PC-9 (cell line): ENCODE measurements around the gene LRFN2. TPM values are rescaled to one million over a fixed set of nuclear protein-coding genes. Genes with fewer than 3 reads are reported as not detected.

Source experiments
- BruUV-seq: library from RNA; stranded (reverse); fragments of 400-500 nt; replicated peaks from 2 replicates; lab custom pipeline; 2021; lab: Mats Ljungman, UMichigan
- CTCF ChIA-PET: fragments of 300-600 bp; sonication (Branson Sonifier 250); formaldehyde crosslinking; loops from one replicate; lab custom pipeline; 2022; ENCODE audit warnings: antibody characterized with exemption; lab: Charles Lee
- POLR2A ChIA-PET: fragments of 300-600 bp; sonication (Branson Sonifier 250); formaldehyde crosslinking; loops from one replicate; lab custom pipeline; 2022; ENCODE audit warnings: antibody characterized with exemption; ENCODE audit not compliant: unreplicated experiment; lab: Charles Lee
- DNase-seq, 2 experiments: peaks; one replicate each; pipeline versions ENCODE4 v3.0.0 to v3.0.0-alpha.2; 2015 to 2022; ENCODE audit warnings: mixed read lengths in 1 of 2
- H2AFZ ChIP-seq: fragments of 200-600 bp; sonication (generic); 2 replicates; pipeline ENCODE4 v1.8.1; 2017; ENCODE audit warnings: antibody characterized with exemption
- H3F3A ChIP-seq: fragments of 200-600 bp; sonication (generic); 2 replicates; pipeline ENCODE4 v1.8.1; 2017; ENCODE audit warnings: antibody characterized with exemption, mild to moderate bottlenecking, low read depth; ENCODE audit not compliant: insufficient read depth
- H3K27ac ChIP-seq: fragments of 200-600 bp; sonication (generic); 2 replicates; pipeline ENCODE4 v1.6.1; 2016; ENCODE audit warnings: mixed run types
- H3K27me3 ChIP-seq: fragments of 200-600 bp; sonication (generic); 2 replicates; pipeline ENCODE4 v1.6.1; 2016; ENCODE audit warnings: low read depth, mixed run types; ENCODE audit not compliant: insufficient read depth
- H3K36me3 ChIP-seq: fragments of 200-600 bp; sonication (generic); 2 replicates; pipeline ENCODE4 v1.6.1; 2016; ENCODE audit warnings: low read depth, mixed run types
- H3K4me1 ChIP-seq: fragments of 200-600 bp; sonication (generic); replicated peaks from 2 replicates; pipeline ENCODE4 v1.6.1; 2016; ENCODE audit warnings: mixed run types; ENCODE audit not compliant: insufficient read depth
- H3K4me2 ChIP-seq: fragments of 200-600 bp; sonication (generic); 2 replicates; pipeline ENCODE4 v1.6.1; 2017; ENCODE audit warnings: mixed run types
- H3K4me3 ChIP-seq: fragments of 200-600 bp; sonication (generic); 2 replicates; pipeline ENCODE4 v1.6.1; 2016; ENCODE audit warnings: mixed run types
- H3K79me2 ChIP-seq: fragments of 200-600 bp; sonication (generic); 2 replicates; pipeline ENCODE4 v1.6.1; 2017; ENCODE audit warnings: low read depth, mixed run types
- H3K9me2 ChIP-seq: fragments of 200-600 bp; sonication (generic); 2 replicates; pipeline ENCODE4 v1.8.1; 2017; ENCODE audit warnings: mild to moderate bottlenecking; ENCODE audit not compliant: insufficient read depth
- H3K9me3 ChIP-seq: fragments of 200-600 bp; sonication (generic); 2 replicates; pipeline ENCODE4 v1.8.1; 2016; ENCODE audit warnings: low read depth; ENCODE audit not compliant: insufficient read depth
- H4K20me1 ChIP-seq: fragments of 200-600 bp; sonication (generic); 2 replicates; pipeline ENCODE4 v1.8.1; 2017; ENCODE audit not compliant: insufficient read depth
- EZH2 ChIP-seq: fragments of 200-600 bp; sonication (generic); IDR thresholded peaks from 2 replicates; pipeline ENCODE4 v1.8.0; 2017; ENCODE audit warnings: antibody characterized with exemption, low read depth
- intact Hi-C: fragments of 100-400 bp; cut with micrococcal nuclease; formaldehyde crosslinking; loops from one replicate; pipeline ENCODE4 v1.10.0; 2022; ENCODE audit not compliant: unreplicated experiment
- total RNA-seq: library from RNA; stranded (reverse); gene quantifications from 2 replicates; pipeline ENCODE4 v1.2.3, GENCODE V29; 2021
- TF ChIP-seq, protein P1 (sequence below): fragments of 200-600 bp; sonication (generic); conservative IDR thresholded peaks from 2 replicates; pipeline ENCODE4 v1.6.1; 2017; ENCODE audit warnings: mixed run types, antibody characterized with exemption, mild to moderate bottlenecking, moderate library complexity

The LRFN2 gene
- total RNA-seq, 1 experiment from 2014 or later: not detected

DNA sequence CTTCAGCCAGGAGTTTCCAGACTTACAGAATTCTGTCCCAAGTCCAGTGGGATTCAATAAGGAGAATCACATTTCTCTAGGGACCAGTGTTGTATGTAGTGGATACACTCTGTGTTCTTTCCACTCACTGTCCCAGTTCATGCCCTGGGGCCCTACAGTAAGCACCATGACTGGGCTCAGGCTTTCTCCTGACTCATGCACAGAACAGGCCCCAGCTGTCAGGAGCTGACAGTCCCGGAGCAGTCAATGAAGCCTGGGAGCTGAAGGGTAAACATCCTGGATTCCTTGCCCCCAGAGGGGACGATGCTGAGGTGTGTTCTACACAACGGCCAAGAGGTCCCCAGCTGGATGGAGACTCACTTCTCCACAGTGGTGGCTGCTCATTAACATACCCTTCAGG lies 40.2 kb upstream of the LRFN2 start:
- no peaks in the 10 kb centered on the region for H3K4me1 ChIP-seq
- H3K9me2 ChIP-seq: no peaks in the 10 kb centered on the region
- no peaks in the 10 kb centered on the region for H3K79me2 ChIP-seq
- intact Hi-C loops: no loop called here
- H4K20me1 ChIP-seq: no peaks in the 10 kb centered on the region
- H3K4me2 ChIP-seq: no peak overlapping the region
- ChIA-PET CTCF (no interaction called here), POLR2A (no interaction called here)
- no peaks in the 10 kb centered on the region for H3K36me3 ChIP-seq
- H3K27ac ChIP-seq: no peak overlapping the region
- no peaks in the 10 kb centered on the region for H3F3A ChIP-seq
- TF ChIP-seq, protein P1, sequence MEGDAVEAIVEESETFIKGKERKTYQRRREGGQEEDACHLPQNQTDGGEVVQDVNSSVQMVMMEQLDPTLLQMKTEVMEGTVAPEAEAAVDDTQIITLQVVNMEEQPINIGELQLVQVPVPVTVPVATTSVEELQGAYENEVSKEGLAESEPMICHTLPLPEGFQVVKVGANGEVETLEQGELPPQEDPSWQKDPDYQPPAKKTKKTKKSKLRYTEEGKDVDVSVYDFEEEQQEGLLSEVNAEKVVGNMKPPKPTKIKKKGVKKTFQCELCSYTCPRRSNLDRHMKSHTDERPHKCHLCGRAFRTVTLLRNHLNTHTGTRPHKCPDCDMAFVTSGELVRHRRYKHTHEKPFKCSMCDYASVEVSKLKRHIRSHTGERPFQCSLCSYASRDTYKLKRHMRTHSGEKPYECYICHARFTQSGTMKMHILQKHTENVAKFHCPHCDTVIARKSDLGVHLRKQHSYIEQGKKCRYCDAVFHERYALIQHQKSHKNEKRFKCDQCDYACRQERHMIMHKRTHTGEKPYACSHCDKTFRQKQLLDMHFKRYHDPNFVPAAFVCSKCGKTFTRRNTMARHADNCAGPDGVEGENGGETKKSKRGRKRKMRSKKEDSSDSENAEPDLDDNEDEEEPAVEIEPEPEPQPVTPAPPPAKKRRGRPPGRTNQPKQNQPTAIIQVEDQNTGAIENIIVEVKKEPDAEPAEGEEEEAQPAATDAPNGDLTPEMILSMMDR: no peak
- TF ChIP-seq EZH2: no peak
- H2AFZ ChIP-seq: no peak overlapping the region
- no peaks in the 10 kb centered on the region for H3K9me3 ChIP-seq
- no peak for DNase-seq
- H3K27me3 ChIP-seq: peaks cover 42% of the 10 kb centered on the region
- no TSS peak for BruUV-seq
- no peak overlapping the region for H3K4me3 ChIP-seq

DNA sequence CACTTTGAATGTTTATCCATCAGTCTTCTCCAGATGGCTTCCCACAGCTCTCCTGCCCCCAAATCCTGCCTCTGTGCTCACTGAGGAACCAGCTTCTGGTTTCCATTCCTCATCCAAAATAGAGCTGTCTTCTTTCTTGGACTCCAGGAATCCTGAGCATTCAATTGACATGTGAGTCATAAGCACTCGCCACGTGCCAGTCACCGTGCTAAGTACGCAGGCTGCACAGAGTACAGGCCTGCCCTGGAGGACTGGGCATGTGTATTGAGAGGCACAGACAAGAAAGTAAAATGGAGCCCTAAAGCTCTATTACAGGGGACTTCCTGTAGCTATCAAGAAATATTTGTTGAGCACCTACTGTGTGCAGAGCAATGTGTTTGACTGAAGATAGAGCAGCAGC lies 39.7 kb upstream of the LRFN2 start:
- intact Hi-C loops: no loop called here
- no TSS peak for BruUV-seq
- Histone ChIP-seq H3K9me3 (no peaks in the 10 kb centered on the region), H3K4me2 (no peak overlapping the region), H3K36me3 (no peaks in the 10 kb centered on the region), H3F3A (no peaks in the 10 kb centered on the region), H3K9me2 (no peaks in the 10 kb centered on the region), H3K79me2 (no peaks in the 10 kb centered on the region), H3K4me3 (no peak overlapping the region), H3K4me1 (no peaks in the 10 kb centered on the region), H4K20me1 (no peaks in the 10 kb centered on the region), H3K27me3 (peaks cover 40% of the 10 kb centered on the region), H2AFZ (no peak overlapping the region), H3K27ac (no peak overlapping the region)
- ChIA-PET POLR2A (no interaction called here), CTCF (no interaction called here)
- DNase-seq: no peak
- TF ChIP-seq, protein P1: no peak
- no peak for TF ChIP-seq EZH2

DNA sequence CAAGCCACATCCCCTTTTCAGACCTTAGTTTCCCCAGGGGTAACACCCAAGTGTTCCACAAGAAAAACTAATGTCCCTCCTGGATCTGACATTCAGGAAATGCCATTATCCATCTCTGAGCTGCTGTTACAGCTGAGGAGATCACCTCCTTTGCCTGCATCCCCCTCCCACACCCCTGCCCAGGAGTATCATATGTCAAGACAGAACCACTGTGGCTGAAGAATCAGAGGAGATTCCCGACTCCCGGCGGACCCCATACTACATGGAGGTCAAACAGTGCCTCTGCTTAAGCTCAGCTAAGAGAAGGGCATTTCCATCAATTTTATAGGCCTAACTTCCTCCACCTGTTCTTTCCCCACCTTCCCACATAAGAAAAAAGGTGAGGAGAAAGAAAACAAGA lies 36.8 kb upstream of the LRFN2 start:
- Histone ChIP-seq H2AFZ (no peak overlapping the region), H3K4me2 (no peak overlapping the region), H3K4me3 (no peak overlapping the region), H3K9me3 (no peaks in the 10 kb centered on the region), H3F3A (no peaks in the 10 kb centered on the region), H3K27me3 (peaks cover 43% of the 10 kb centered on the region), H3K27ac (no peak overlapping the region), H3K36me3 (no peaks in the 10 kb centered on the region), H3K4me1 (no peaks in the 10 kb centered on the region), H3K79me2 (no peaks in the 10 kb centered on the region), H3K9me2 (no peaks in the 10 kb centered on the region), H4K20me1 (no peaks in the 10 kb centered on the region; the same call in 1 of the 2 replicates)
- no peak for DNase-seq
- intact Hi-C loops: no loop called here
- no TSS peak for BruUV-seq
- TF ChIP-seq EZH2: no peak
- TF ChIP-seq, protein P1: no peak
- ChIA-PET CTCF (no interaction called here), POLR2A (no interaction called here)
